Suprapubic skin (tissue), 4 donors: ENCODE results near the gene TCHH. TPM values are rescaled to one million over a fixed set of nuclear protein-coding genes. Genes with fewer than 3 reads are reported as not detected.
A peak's percentile ranks its signal among the peaks of the same experiment; 100 is the strongest.

ENCODE experiments used
- DNase-seq, 2 donors: peaks; one replicate each; pipeline ENCODE4 v3.0.0-alpha.2; 2019; ENCODE audit warnings: low spot score in 2 of 2
- H3K27ac ChIP-seq: fragments of 200-600 bp; sonication (generic); one replicate; pipeline ENCODE4 v1.5.1; 2019
- H3K27me3 ChIP-seq: fragments of 200-600 bp; sonication (generic); one replicate; pipeline ENCODE4 v1.5.1; 2019
- H3K36me3 ChIP-seq: fragments of 200-600 bp; sonication (generic); one replicate; pipeline ENCODE4 v1.5.1; 2019
- H3K4me1 ChIP-seq: fragments of 200-600 bp; sonication (generic); one replicate; pipeline ENCODE4 v1.5.1; 2019
- H3K4me3 ChIP-seq: fragments of 200-600 bp; sonication (generic); one replicate; pipeline ENCODE4 v1.5.1; 2019; ENCODE audit warnings: mild to moderate bottlenecking
- H3K9me3 ChIP-seq: fragments of 200-600 bp; sonication (generic); one replicate; pipeline ENCODE4 v1.5.1; 2019
- CTCF ChIP-seq, 2 donors: fragments of 200-600 bp in 1 of 2; fragments of 450-650 bp in 1 of 2; sonication (generic) in 1 of 2; IDR thresholded peaks; one replicate each; pipeline ENCODE4 v1.5.1; 2016 to 2019; ENCODE audit warnings: antibody characterized with exemption in 2 of 2, mild to moderate bottlenecking in 1 of 2, moderate library complexity in 1 of 2
- EP300 ChIP-seq: sonication (generic); formaldehyde crosslinking; IDR thresholded peaks from one replicate; pipeline ENCODE4 v1.6.1; 2017; ENCODE audit warnings: antibody characterized with exemption
- POLR2A ChIP-seq, 2 donors: fragments of 450-650 bp; IDR thresholded peaks; one replicate each; pipeline ENCODE4 v1.6.1; 2017; ENCODE audit warnings: antibody characterized with exemption in 2 of 2, mild to moderate bottlenecking in 2 of 2, moderate library complexity in 2 of 2
- POLR2AphosphoS5 ChIP-seq, 3 donors: sonication (generic); formaldehyde crosslinking; IDR thresholded peaks; one replicate each; pipeline ENCODE4 v1.6.1; 2017; ENCODE audit warnings: antibody characterized with exemption in 3 of 3
- WGBS: methylation state at CpG from one replicate; pipeline ENCODE4 v1.1.5; 2018; 5-methylcytosine and 5-hydroxymethylcytosine counted together
- total RNA-seq, 4 donors: library from RNA; depleted of rRNA; stranded (reverse); fragments of >200 nt; gene quantifications; one replicate each; pipeline ENCODE4 v1.1.0, GENCODE V29; 2016

Gene TCHH
- total RNA-seq, 4 donors from 2014 or later = 7.0 to 71.9 (median 37.2) TPM

GRCh38 chr1:152112101-152112884, 3.0 kb downstream of the TCHH start:
- H3K27ac ChIP-seq = no peak overlapping the region
- no peak for TF ChIP-seq CTCF (IDR thresholded peaks at IDR 0.05)
- no peak for TF ChIP-seq POLR2AphosphoS5 (IDR thresholded peaks at IDR 0.05)
- TF ChIP-seq POLR2A (IDR thresholded peaks at IDR 0.05) = no peak
- TF ChIP-seq EP300 = no peak
- peak overlapping the region; percentile 52 for H3K4me3 ChIP-seq
- H3K27me3 ChIP-seq = peaks cover 95% of the 10 kb centered on the region
- no peaks in the 10 kb centered on the region for H3K9me3 ChIP-seq
- DNase-seq = no peak
- WGBS = 4% methylated on average over 48 of the region's 53 CpGs
- H3K4me1 ChIP-seq = peaks cover 47% of the 10 kb centered on the region
- H3K36me3 ChIP-seq = no peaks in the 10 kb centered on the region

- WGBS = 2% methylated on average over 44 of the region's 44 CpGs
- peak overlapping the region; percentile 52 for H3K4me3 ChIP-seq
- no peak for TF ChIP-seq EP300
- no peak for TF ChIP-seq POLR2AphosphoS5 (IDR thresholded peaks at IDR 0.05)
- TF ChIP-seq CTCF (IDR thresholded peaks at IDR 0.05) = no peak
- TF ChIP-seq POLR2A (IDR thresholded peaks at IDR 0.05) = no peak
- H3K4me1 ChIP-seq = peaks cover 47% of the 10 kb centered on the region
- no peak for DNase-seq
- no peaks in the 10 kb centered on the region for H3K9me3 ChIP-seq
- no peaks in the 10 kb centered on the region for H3K36me3 ChIP-seq
- peaks cover 95% of the 10 kb centered on the region for H3K27me3 ChIP-seq
- no peak overlapping the region for H3K27ac ChIP-seq
Measured at GRCh38 chr1:152111515-152111968, 3.7 kb downstream of the TCHH start.

GRCh38 chr1:152110860-152111514, 4.3 kb downstream of the TCHH start:
- no peak for TF ChIP-seq CTCF (IDR thresholded peaks at IDR 0.05)
- TF ChIP-seq POLR2A (IDR thresholded peaks at IDR 0.05) = no peak
- TF ChIP-seq EP300 = no peak
- no peak for TF ChIP-seq POLR2AphosphoS5 (IDR thresholded peaks at IDR 0.05)
- H3K4me3 ChIP-seq = peak overlapping the region; percentile 52
- DNase-seq = peak in 1 of 2 donors; percentile 61
- no peak overlapping the region for H3K27ac ChIP-seq
- H3K4me1 ChIP-seq = peaks cover 47% of the 10 kb centered on the region
- H3K27me3 ChIP-seq = peaks cover 95% of the 10 kb centered on the region
- 2% methylated on average over 55 of the region's 60 CpGs for WGBS
- no peaks in the 10 kb centered on the region for H3K36me3 ChIP-seq
- no peaks in the 10 kb centered on the region for H3K9me3 ChIP-seq

- peak overlapping the region; percentile 52 for H3K4me3 ChIP-seq
- peaks cover 47% of the 10 kb centered on the region for H3K4me1 ChIP-seq
- peaks cover 95% of the 10 kb centered on the region for H3K27me3 ChIP-seq
- H3K36me3 ChIP-seq = no peaks in the 10 kb centered on the region
- H3K9me3 ChIP-seq = no peaks in the 10 kb centered on the region
- no peak for DNase-seq
- no peak overlapping the region for H3K27ac ChIP-seq
- TF ChIP-seq POLR2A (IDR thresholded peaks at IDR 0.05) (no peak), CTCF (IDR thresholded peaks at IDR 0.05) (no peak), POLR2AphosphoS5 (IDR thresholded peaks at IDR 0.05) (no peak), EP300 (no peak)
- WGBS = 5% methylated on average over 25 of the region's 31 CpGs
Measured at GRCh38 chr1:152110365-152110859, 4.8 kb downstream of the TCHH start.

GRCh38 chr1:152109998-152110294, 5.3 kb downstream of the TCHH start:
- WGBS = 14% methylated on average over 15 of the region's 15 CpGs
- peaks cover 47% of the 10 kb centered on the region for H3K4me1 ChIP-seq
- peaks cover 95% of the 10 kb centered on the region for H3K27me3 ChIP-seq

More at GRCh38 chr1:152109998-152110294, 5.3 kb downstream of the TCHH start:
- Histone ChIP-seq H3K27ac (no peak overlapping the region), H3K4me3 (peak overlapping the region; percentile 52), H3K9me3 (no peaks in the 10 kb centered on the region), H3K36me3 (no peaks in the 10 kb centered on the region)
- no peak for DNase-seq
- no peak for TF ChIP-seq POLR2AphosphoS5 (IDR thresholded peaks at IDR 0.05)
- TF ChIP-seq POLR2A (IDR thresholded peaks at IDR 0.05) = no peak
- TF ChIP-seq CTCF (IDR thresholded peaks at IDR 0.05) = no peak
- no peak for TF ChIP-seq EP300
